Activated T-cell treated with anti-CD3 and anti-CD28 coated beads for 24 hours (primary cell): ENCODE results near the gene SSTR5.
"Not testable (repeated sequence)": the region's sequence is repeated elsewhere in the genome, so short reads cannot be mapped to it uniquely, and the experiment has no call there.

Experiments used
- DNase-seq: peaks from one replicate; pipeline ENCODE4 v3.0.0-alpha.2; 2020; ENCODE audit warnings: low read depth

The SSTR5 gene

GRCh38 chr16:1090620-1091587 is 18.4 kb downstream of the SSTR5 start:
- no peak for DNase-seq

DNA sequence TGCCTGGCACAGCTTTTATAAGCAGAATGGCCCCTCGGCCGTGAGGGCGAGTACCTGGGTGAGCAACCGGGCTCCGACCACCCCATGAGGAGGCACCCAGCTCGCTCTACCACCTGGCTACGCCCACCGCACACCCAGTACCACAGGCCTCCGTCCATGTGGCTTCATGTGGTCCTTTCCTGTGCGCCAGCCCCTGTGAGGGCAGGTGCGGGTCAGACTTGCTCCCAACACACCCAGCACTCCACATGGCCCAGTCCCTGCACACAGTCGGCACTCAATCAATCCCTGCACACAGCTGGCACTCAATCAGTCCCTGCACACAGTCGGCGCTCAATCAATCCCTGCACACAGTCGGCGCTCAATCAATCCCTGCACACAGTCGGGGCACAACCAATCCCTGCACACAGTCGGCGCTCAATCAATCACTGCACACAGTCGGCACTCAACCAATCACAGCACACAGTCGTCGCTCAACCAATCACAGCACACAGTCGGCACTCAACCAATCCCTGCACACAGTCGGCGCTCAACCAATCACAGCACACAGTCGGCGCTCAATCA is 19.5 kb downstream of the SSTR5 start:
- DNase-seq = no peak

GRCh38 chr16:1092685-1093283 is 20.2 kb downstream of the SSTR5 start:
- not testable (repeated sequence) for DNase-seq

- no peak for DNase-seq
Measured at GRCh38 chr16:1093284-1094123, 21.0 kb downstream of the SSTR5 start.

GRCh38 chr16:1094124-1094479 is 21.6 kb downstream of the SSTR5 start:
- DNase-seq = no peak

DNA sequence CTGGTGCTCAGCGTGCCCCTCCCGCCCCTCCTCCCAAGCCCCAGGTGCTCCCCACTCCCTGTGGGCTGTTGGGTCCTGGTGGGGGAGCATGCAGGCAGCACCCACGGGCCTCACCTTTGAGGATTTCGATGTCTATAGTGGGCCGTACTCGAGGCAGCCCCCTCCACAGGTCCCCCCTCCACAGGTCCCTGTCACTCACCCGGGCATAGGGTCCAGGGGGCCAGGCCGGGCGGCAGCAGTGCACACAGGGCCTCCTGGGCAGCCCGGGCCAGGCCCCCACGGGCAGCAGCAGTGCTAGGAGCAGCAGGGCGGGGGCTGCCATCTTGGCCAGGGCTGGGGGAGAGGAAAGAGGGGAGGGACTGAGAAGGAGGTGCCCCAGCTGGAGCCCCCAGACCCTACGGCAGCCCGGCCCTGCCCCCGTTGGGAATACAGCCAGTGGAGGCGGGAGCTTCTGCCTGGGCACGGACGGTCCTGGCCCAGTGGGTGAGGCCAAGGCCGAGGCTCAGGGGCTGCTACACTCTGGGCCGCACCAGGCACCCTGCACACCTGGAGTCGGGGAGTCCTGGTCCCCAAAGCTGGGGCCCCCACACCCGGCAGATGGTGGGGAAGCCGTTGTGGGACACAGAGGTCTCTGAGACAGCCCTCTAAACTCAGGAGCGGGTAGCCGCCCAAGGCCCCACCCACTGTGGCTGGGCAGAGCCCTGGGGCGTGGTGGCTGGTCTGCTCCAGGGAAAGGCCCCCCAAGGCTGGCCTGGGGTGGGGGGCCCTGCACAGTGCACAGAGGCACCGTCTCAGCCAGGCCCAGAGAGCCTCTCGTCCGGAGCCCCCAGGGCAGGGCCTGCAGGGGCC is 22.3 kb downstream of the SSTR5 start:
- DNase-seq = no peak

GRCh38 chr16:1095450-1096168 is 23.1 kb downstream of the SSTR5 start:
- no peak for DNase-seq

DNA sequence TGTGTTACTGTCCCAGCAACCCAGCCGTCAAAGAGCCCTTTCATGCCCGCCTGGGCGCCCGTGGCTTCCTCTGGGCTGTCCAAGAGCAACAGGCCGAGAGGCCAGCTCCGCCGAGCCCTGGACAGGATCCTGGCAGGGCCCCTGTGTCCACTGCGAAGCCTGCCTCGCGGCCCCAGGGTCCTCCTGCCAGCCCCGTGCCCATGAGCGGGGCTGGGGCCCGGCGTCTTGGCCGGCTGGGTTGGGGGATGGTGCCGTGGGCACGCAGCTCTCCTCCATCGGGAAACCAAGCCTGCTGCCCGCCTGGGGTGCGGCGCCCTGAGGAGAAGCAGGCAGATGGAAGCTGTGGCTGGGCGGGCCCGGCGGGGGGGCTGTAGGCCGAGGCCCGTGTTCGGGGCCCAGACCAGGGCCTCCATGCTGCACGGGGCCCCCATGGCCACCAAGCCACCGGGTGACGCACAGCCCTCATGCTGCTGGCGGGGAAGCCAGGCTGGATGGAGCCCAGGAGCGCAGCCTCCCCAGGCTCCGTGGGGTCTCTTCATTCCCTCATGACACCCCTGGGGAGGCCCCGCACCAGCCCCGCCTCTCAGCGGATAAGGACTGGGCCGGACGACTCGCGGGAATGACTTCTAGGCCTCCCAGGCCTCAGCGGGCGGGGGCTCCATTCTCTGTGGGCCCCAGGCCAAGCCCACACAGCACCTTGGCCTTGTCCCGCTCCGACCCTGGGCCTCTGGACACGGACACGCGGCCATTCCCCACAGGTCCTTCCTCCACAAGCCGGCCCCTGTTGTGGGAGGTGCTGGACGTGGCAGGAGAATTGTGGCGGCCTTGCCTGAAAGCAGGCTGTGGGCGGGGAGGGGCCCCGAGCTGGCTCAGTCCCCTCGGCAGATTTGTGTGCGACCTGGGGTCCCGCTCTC is 23.9 kb downstream of the SSTR5 start, which contains the start of gene C1QTNF8:
C1QTNF8 (minus strand) TSS at position 76 of the 914 bp plus-strand sequence. CDS start 1,322 bp downstream, outside the sequence.
- DNase-seq = no peak

GRCh38 chr16:1097156-1097555 is 24.6 kb downstream of the SSTR5 start:
- no peak for DNase-seq

DNA sequence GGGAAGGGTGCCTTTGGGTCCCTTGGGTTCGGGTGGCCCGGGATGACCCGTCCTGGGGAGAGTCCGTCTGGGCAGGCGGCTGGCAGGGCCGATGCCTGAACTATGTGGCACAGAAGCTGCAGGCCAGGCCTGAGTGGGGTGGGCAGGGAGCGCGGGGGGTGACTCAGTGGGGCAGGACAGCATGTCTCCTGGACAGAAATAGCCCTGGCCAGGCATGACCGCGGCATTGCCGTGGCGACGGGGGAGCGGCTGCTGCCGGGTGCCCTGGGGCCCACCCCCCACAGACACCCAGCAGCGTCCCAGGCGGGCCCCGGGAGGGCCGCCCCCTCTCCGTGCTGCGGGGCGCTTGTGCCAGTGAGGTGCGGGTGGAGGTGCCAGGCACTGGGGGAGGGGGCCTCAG is 25.3 kb downstream of the SSTR5 start:
- DNase-seq = no peak

- DNase-seq = no peak
Measured at GRCh38 chr16:1098266-1098991, 25.9 kb downstream of the SSTR5 start.

- no peak for DNase-seq
Measured at GRCh38 chr16:1099189-1100083, 26.9 kb downstream of the SSTR5 start.

DNA sequence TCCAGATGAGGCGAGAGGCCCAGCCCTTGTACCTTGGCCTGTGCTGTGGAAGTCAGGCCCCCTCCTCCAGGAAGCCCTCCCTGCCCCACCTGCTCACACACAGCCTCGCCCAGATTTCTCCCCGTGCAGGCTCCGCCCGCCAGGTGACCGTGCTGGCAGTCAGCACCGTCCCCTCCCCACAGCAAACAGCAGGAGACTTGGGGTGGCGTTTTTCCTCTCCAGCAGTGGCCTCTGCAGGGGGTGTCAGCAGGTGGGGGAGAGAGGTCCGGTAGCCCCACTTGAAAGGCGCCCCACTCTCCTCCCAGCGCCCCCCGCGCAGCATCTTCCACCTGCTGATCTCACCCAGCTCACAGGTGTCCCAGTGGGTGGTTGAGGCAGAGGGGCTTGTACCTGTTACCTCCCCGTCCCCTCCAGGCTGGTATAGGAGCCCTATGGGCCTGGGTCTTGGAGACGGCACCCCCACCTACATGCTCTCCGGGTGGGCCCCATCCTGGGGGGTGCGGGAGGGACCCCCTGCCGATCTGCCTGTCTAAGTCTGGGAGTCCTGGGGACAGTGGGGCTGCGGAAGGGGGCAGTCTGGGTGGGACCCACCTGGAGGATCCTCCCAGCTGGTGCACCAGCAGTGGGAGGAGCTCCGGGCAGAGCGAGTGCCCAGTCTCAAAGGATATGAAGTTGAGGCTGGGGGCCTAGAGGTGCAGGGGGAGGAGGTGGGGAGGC is 27.7 kb downstream of the SSTR5 start:
- no peak for DNase-seq

DNA sequence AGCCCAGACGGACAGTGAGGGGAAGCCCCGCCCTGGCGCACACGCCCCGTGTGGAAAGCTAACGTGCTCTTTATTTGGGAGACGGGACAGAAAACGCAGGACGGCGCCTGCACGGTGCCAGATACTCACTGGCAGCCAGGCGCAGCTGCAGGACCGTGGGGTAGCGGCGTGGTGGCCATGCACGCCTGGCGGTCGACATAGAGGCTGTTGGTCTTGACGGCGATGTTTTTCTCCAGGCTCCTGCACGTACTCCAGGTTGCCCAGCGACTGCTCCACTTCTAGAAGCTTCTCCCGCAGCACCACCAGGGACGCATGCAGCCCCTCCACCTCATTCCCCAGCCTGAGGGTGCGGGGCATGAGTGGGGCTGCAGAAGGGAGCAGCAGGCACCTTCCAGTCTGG is 28.6 kb downstream of the SSTR5 start:
- no peak for DNase-seq

- no peak for DNase-seq
Measured at GRCh38 chr16:1101573-1102332, 29.2 kb downstream of the SSTR5 start.

DNA sequence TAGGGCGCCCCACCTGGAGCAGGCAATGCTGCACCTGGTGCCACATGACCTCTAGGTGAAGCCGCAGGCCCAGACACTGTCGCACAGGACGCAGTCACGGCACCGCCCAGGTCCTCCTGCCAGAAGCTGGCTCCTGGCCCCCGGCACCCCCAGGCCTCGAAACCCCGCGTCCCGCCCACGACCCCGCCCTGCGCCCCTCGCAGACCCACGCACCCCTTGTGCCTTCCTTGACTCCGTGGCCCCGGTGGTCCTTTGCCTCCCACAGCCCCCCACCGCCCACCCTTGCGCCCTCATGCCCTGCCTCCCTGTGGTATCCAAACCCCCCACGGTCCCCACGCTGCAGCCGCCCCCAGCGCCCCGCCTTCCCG is 29.8 kb downstream of the SSTR5 start:
- no peak for DNase-seq
